ENCODE measurements around the gene ELAVL2. TPM values are rescaled to one million over a fixed set of nuclear protein-coding genes. Genes with fewer than 3 reads are reported as not detected.

The ELAVL2 gene
- total RNA-seq, 1 donor from 2014 or later: 0.37 TPM

DNA sequence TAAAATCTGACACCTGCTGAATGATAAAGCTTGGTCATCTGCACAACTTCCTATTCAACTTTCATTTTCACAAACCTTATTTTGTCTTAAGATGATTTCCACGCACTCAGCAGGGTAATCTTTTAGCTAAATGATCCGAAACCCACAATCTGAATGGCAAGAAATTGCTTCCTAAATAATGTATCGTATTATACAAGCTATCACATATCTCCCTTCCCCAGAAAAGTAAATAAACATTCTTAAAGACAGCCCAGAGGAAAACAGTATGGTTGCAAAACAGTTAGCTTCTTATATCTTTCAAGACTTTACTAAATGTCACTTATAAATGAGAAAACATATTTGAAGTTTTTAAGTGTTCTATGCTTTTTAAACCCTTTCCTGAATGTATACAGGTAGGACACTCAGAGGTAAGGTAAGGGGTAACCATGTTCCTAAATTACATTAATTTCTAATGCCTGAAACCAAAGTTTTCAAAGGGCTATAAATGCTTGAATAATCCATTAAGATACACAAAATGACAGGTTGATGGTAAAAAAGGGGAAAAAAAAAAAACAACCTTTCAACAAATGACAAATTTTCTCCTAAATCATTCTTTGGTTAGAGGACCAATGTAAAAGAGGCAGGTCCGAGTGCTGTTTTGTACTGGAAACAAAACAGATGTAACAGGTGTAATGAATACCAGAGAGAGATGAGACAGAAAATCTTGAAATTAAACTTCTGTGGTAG, 36.3 kb downstream of the ELAVL2 start:
- Mint-ChIP-seq H3K4me1 (ENCODE audit: low read depth) (no peaks in the 10 kb centered on the region), H3K9me3 (ENCODE audit: low read depth) (no peaks in the 10 kb centered on the region), H3K27me3 (ENCODE audit: low read depth) (no peaks in the 10 kb centered on the region), H3K27ac (ENCODE audit: unreplicated experiment) (no peak overlapping the region), H3K36me3 (ENCODE audit: low read depth) (no peaks in the 10 kb centered on the region), H3K4me3 (ENCODE audit: unreplicated experiment) (no peak overlapping the region)
- DNase-seq (ENCODE audit: low spot score): no peak
- TF ChIP-seq, protein P1, sequence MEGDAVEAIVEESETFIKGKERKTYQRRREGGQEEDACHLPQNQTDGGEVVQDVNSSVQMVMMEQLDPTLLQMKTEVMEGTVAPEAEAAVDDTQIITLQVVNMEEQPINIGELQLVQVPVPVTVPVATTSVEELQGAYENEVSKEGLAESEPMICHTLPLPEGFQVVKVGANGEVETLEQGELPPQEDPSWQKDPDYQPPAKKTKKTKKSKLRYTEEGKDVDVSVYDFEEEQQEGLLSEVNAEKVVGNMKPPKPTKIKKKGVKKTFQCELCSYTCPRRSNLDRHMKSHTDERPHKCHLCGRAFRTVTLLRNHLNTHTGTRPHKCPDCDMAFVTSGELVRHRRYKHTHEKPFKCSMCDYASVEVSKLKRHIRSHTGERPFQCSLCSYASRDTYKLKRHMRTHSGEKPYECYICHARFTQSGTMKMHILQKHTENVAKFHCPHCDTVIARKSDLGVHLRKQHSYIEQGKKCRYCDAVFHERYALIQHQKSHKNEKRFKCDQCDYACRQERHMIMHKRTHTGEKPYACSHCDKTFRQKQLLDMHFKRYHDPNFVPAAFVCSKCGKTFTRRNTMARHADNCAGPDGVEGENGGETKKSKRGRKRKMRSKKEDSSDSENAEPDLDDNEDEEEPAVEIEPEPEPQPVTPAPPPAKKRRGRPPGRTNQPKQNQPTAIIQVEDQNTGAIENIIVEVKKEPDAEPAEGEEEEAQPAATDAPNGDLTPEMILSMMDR (IDR thresholded peaks at IDR 0.05): no peak

GRCh38 chr9:23784962-23785361, 41.1 kb downstream of the ELAVL2 start:
- Mint-ChIP-seq H3K4me3 (ENCODE audit: unreplicated experiment) (no peak overlapping the region), H3K27me3 (ENCODE audit: low read depth) (no peaks in the 10 kb centered on the region), H3K27ac (ENCODE audit: unreplicated experiment) (no peak overlapping the region), H3K4me1 (ENCODE audit: low read depth) (no peaks in the 10 kb centered on the region), H3K36me3 (ENCODE audit: low read depth) (no peaks in the 10 kb centered on the region), H3K9me3 (ENCODE audit: low read depth) (no peaks in the 10 kb centered on the region)
- DNase-seq (ENCODE audit: low spot score): no peak
- TF ChIP-seq, protein P1 (IDR thresholded peaks at IDR 0.05): no peak

GRCh38 chr9:23783509-23783908, 42.5 kb downstream of the ELAVL2 start:
- Mint-ChIP-seq H3K27ac (ENCODE audit: unreplicated experiment) (no peak overlapping the region), H3K36me3 (ENCODE audit: low read depth) (no peaks in the 10 kb centered on the region), H3K4me1 (ENCODE audit: low read depth) (peaks cover 7% of the 10 kb centered on the region)

DNA sequence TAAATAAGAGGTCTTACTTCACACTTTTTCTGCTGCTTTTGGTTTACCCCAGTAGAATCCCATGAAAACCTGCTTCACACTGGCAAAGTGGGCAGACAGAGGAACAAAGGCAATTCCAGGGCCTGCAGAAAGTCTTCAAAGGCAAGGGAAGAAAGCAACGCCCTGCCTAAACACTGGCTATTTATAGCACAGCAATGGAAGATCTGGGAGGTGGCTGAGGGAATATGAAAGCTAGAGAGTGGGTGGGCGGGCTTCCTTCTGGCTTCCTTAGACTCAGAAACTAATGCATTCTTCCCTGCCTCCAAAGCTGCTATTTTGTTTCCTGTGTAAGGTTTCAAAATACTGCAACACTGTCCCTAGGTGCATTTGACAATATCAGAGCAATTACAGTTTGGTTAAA, 46.8 kb downstream of the ELAVL2 start:
- no peak overlapping the region for H3K4me3 Mint-ChIP-seq (ENCODE audit: unreplicated experiment)
- TF ChIP-seq, protein P1 (IDR thresholded peaks at IDR 0.05): no peak
- no peak overlapping the region for H3K27ac Mint-ChIP-seq (ENCODE audit: unreplicated experiment)
- H3K27me3 Mint-ChIP-seq (ENCODE audit: low read depth): no peaks in the 10 kb centered on the region
- H3K36me3 Mint-ChIP-seq (ENCODE audit: low read depth): no peaks in the 10 kb centered on the region
- H3K9me3 Mint-ChIP-seq (ENCODE audit: low read depth): no peaks in the 10 kb centered on the region
- no peak for DNase-seq (ENCODE audit: low spot score)
- H3K4me1 Mint-ChIP-seq (ENCODE audit: low read depth): peaks cover 7% of the 10 kb centered on the region

More at GRCh38 chr9:23783509-23783908, 42.5 kb downstream of the ELAVL2 start:
- TF ChIP-seq, protein P1 (IDR thresholded peaks at IDR 0.05): no peak
- Mint-ChIP-seq H3K4me3 (ENCODE audit: unreplicated experiment) (no peak overlapping the region), H3K27me3 (ENCODE audit: low read depth) (no peaks in the 10 kb centered on the region), H3K9me3 (ENCODE audit: low read depth) (no peaks in the 10 kb centered on the region)
- DNase-seq (ENCODE audit: low spot score): no peak

GRCh38 chr9:23777328-23777727, 48.7 kb downstream of the ELAVL2 start:
- DNase-seq (ENCODE audit: low spot score): no peak
- no peaks in the 10 kb centered on the region for H3K36me3 Mint-ChIP-seq (ENCODE audit: low read depth)
- H3K4me1 Mint-ChIP-seq (ENCODE audit: low read depth): peaks cover 7% of the 10 kb centered on the region
- TF ChIP-seq, protein P1 (IDR thresholded peaks at IDR 0.05): no peak
- H3K27ac Mint-ChIP-seq (ENCODE audit: unreplicated experiment): no peak overlapping the region
- no peak overlapping the region for H3K4me3 Mint-ChIP-seq (ENCODE audit: unreplicated experiment)
- H3K27me3 Mint-ChIP-seq (ENCODE audit: low read depth): no peaks in the 10 kb centered on the region
- H3K9me3 Mint-ChIP-seq (ENCODE audit: low read depth): no peaks in the 10 kb centered on the region

Data from chondrocyte (in vitro differentiated cells).